ENCODE results near the gene TTC36.
A peak's percentile ranks its signal among the peaks of the same experiment; 100 is the strongest.

GRCh38 chr11:118572061-118572980 lies 45.0 kb downstream of the TTC36 start, which contains the start of gene ARCN1:
- TF ChIP-seq, protein P1, sequence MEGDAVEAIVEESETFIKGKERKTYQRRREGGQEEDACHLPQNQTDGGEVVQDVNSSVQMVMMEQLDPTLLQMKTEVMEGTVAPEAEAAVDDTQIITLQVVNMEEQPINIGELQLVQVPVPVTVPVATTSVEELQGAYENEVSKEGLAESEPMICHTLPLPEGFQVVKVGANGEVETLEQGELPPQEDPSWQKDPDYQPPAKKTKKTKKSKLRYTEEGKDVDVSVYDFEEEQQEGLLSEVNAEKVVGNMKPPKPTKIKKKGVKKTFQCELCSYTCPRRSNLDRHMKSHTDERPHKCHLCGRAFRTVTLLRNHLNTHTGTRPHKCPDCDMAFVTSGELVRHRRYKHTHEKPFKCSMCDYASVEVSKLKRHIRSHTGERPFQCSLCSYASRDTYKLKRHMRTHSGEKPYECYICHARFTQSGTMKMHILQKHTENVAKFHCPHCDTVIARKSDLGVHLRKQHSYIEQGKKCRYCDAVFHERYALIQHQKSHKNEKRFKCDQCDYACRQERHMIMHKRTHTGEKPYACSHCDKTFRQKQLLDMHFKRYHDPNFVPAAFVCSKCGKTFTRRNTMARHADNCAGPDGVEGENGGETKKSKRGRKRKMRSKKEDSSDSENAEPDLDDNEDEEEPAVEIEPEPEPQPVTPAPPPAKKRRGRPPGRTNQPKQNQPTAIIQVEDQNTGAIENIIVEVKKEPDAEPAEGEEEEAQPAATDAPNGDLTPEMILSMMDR (conservative IDR thresholded peaks at IDR 0.05; ENCODE audit: low read depth in 2 of 2): 0 out of 4 replicates have a peak, but pooled peaks of 1 of the 2 experiments have one; percentile 11
- no peak for TF ChIP-seq EZH2phosphoT487 (IDR thresholded peaks at IDR 0.05; ENCODE audit: unreplicated experiment)
- no peak for TF ChIP-seq ZNF331 (CRISPR knock-in tag; IDR thresholded peaks at IDR 0.05; ENCODE audit: low read depth)
- TF ChIP-seq NANOG (IDR thresholded peaks at IDR 0.05; ENCODE audit: borderline replicate concordance): no peak
- TF ChIP-seq REST (IDR thresholded peaks at IDR 0.05; ENCODE audit: unreplicated experiment): no peak

All from GM23338 (cell line).